Mesothelial cell of epicardium (in vitro differentiated cells): ENCODE data around the gene RAPGEF6. TPM values are rescaled to one million over a fixed set of nuclear protein-coding genes. Genes with fewer than 3 reads are reported as not detected.
A peak's percentile ranks its signal among the peaks of the same experiment; 100 is the strongest.

Source experiments
- DNase-seq, 2 experiments: peaks; one replicate each; pipeline ENCODE4 v3.0.0; 2021; ENCODE audit warnings: low spot score in 2 of 2; ENCODE audit not compliant: unreplicated experiment in 2 of 2
- H3K27ac Mint-ChIP-seq: 2 replicates; pipeline ENCODE4 v1.8.0; 2021; ENCODE audit warnings: mixed read lengths
- H3K27me3 Mint-ChIP-seq: 2 replicates; pipeline ENCODE4 v1.8.0; 2021; ENCODE audit warnings: low read depth, mixed read lengths
- H3K36me3 Mint-ChIP-seq: 2 replicates; pipeline ENCODE4 v1.8.0; 2021; ENCODE audit warnings: mixed read lengths
- H3K4me1 Mint-ChIP-seq: 2 replicates; pipeline ENCODE4 v1.8.0; 2021; ENCODE audit warnings: mixed read lengths
- H3K4me3 Mint-ChIP-seq: 2 replicates; pipeline ENCODE4 v1.8.0; 2021; ENCODE audit warnings: mild to moderate bottlenecking, moderate library complexity, mixed read lengths
- H3K9me3 Mint-ChIP-seq: 2 replicates; pipeline ENCODE4 v1.8.0; 2021; ENCODE audit warnings: mixed read lengths
- total RNA-seq: library from RNA; stranded (reverse); gene quantifications from 3 replicates; pipeline ENCODE4 v1.2.1, GENCODE V29; 2021
- TF ChIP-seq, protein P1 (sequence below): fragments of 200-600 bp; sonication (generic); IDR thresholded peaks from one replicate; pipeline ENCODE4 v1.5.0; 2021; ENCODE audit warnings: antibody characterized with exemption; ENCODE audit not compliant: unreplicated experiment

Gene RAPGEF6
- total RNA-seq, 1 donor from 2014 or later, result 29.0 TPM

DNA sequence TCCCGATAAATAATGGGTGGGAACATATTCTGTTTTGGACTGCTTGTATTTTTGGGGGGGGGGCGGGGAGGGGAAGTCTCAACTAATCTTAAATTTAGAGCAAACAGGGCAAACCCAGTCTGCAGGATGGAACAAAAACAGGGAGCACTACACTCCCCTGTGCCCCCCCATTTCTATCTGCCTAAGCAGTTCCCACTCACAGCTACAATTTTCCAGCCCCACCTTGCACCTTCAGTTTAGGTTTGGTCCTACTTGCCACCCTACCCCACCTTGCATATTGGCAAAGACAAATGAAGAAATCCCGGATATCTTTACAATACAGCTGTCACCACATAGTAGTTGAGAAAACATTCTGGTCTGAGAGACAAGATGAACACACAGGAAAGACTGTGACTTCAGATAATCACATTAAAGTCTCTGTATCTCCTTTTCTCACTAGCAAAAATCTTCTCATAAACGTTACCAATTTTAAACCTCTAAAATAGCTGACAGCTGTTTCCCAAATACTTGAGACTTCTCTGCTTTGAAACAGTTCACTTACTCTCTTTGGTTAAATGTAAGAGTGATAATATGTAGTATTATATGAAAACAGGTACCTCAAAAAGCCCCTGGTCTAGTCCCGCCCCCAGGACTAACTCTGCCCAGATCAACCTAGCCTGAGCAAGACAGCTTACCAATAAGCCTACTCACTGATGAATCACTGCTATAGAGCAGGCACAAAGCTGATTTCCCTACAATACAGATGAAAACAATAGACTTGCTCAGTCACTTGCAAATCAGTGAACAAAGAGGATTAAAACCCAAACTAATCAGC lies 5.2 kb upstream of the RAPGEF6 start:
- no peaks in the 10 kb centered on the region for H3K27me3 Mint-ChIP-seq
- H3K9me3 Mint-ChIP-seq, result no peaks in the 10 kb centered on the region
- peak overlapping the region; percentile 39 for H3K27ac Mint-ChIP-seq
- peaks cover 6% of the 10 kb centered on the region for H3K4me1 Mint-ChIP-seq
- TF ChIP-seq, protein P1, sequence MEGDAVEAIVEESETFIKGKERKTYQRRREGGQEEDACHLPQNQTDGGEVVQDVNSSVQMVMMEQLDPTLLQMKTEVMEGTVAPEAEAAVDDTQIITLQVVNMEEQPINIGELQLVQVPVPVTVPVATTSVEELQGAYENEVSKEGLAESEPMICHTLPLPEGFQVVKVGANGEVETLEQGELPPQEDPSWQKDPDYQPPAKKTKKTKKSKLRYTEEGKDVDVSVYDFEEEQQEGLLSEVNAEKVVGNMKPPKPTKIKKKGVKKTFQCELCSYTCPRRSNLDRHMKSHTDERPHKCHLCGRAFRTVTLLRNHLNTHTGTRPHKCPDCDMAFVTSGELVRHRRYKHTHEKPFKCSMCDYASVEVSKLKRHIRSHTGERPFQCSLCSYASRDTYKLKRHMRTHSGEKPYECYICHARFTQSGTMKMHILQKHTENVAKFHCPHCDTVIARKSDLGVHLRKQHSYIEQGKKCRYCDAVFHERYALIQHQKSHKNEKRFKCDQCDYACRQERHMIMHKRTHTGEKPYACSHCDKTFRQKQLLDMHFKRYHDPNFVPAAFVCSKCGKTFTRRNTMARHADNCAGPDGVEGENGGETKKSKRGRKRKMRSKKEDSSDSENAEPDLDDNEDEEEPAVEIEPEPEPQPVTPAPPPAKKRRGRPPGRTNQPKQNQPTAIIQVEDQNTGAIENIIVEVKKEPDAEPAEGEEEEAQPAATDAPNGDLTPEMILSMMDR, result no peak
- DNase-seq, result no peak
- no peak overlapping the region for H3K4me3 Mint-ChIP-seq
- peaks cover 14% of the 10 kb centered on the region for H3K36me3 Mint-ChIP-seq

DNA sequence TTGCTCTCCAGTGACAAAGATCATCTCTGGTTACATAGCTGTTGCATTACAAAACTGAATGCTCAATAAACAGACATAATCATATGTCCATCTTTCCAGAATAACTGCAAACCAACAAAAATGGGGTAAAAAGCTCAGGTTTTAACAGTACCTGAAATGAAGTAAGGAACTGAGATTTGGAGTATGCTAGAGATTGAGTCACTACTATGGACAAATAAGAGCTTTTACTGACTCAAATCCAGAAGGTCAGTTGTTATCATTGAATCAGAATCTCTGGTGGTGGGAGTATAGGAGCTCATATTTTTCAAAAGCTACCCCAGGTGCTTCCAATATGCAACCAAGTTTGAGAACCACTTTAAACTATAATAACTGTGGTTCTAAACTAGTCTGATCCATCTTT lies 4.1 kb upstream of the RAPGEF6 start:
- no peaks in the 10 kb centered on the region for H3K27me3 Mint-ChIP-seq
- TF ChIP-seq, protein P1, result no peak

DNA sequence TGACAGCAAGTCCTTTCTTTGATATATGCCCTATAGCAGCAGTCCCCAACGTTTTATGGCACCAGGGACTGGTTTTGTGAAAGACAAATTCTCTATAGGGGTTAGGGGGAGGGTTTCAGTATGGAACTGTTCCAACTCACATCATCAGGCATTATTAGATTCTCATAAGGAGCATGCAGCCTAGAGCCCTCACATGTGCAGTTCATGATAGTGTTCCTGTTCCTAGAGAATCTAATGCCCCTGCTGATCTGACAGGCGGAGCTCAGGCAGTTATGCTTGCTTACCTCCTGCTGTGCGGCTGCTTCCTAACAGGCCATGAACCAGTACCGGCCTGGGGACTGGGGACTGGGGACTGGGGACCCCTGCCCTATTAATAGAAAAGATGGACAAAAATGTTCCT lies 2.7 kb upstream of the RAPGEF6 start:
- no peak overlapping the region for H3K4me3 Mint-ChIP-seq
- peaks cover 3% of the 10 kb centered on the region for H3K36me3 Mint-ChIP-seq
- DNase-seq, result no peak
- no peak overlapping the region for H3K27ac Mint-ChIP-seq
- H3K9me3 Mint-ChIP-seq, result no peaks in the 10 kb centered on the region
- H3K4me1 Mint-ChIP-seq, result peaks cover 16% of the 10 kb centered on the region
- H3K27me3 Mint-ChIP-seq, result no peaks in the 10 kb centered on the region
- TF ChIP-seq, protein P1, result no peak

More for the DNA sequence above, 4.1 kb upstream of the RAPGEF6 start:
- Mint-ChIP-seq H3K36me3 (peaks cover 8% of the 10 kb centered on the region), H3K9me3 (no peaks in the 10 kb centered on the region), H3K4me1 (peaks cover 10% of the 10 kb centered on the region), H3K4me3 (no peak overlapping the region), H3K27ac (no peak overlapping the region)
- DNase-seq, result no peak

DNA sequence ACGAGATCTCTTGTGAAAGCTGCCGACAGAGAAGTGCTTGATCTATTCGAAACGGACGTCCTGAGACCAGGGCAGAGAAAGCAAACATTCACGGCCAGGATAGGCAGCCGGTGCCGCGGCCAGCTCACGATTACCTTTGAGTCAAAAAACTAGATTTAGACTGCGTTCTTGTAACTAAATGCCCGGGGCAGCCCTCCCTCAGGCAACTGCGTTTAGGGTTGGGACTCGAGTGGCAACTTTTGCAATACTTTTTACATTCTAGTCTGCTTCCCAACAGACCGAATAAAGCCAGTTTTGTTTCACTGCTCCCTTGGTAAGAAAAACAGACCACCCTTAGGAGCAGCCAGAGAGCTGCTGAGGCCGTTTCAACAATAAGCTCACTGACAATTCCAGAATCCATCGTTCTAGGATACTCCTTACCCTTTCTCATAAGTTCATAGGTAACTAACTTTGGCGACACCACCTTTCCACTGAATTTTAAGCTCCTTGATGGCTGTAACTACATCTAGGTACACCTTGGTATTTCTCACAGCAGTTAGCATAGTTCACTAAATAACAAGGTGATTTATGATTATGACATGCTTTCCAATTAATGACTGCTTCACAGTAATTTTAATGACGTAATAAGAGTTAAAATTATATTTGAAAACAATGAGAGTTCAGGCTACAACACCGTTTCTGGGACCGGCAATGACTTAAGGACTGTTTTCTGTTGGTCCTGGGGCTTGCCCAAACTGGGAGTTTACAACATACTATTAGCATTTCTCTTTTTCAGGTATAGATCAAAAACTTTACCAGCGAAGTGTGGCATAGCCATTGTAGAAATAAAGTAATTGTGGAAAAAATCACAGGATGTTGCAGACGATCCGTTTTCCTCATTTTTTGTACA lies 899 bp upstream of the RAPGEF6 start:
- no peaks in the 10 kb centered on the region for H3K27me3 Mint-ChIP-seq
- DNase-seq, result peak; percentile 30 to 67
- no peaks in the 10 kb centered on the region for H3K36me3 Mint-ChIP-seq
- H3K4me1 Mint-ChIP-seq, result peaks cover 16% of the 10 kb centered on the region
- peak overlapping the region; percentile 99 for H3K27ac Mint-ChIP-seq
- TF ChIP-seq, protein P1, result no peak
- peak overlapping the region; percentile 96 for H3K4me3 Mint-ChIP-seq
- H3K9me3 Mint-ChIP-seq, result no peaks in the 10 kb centered on the region

DNA sequence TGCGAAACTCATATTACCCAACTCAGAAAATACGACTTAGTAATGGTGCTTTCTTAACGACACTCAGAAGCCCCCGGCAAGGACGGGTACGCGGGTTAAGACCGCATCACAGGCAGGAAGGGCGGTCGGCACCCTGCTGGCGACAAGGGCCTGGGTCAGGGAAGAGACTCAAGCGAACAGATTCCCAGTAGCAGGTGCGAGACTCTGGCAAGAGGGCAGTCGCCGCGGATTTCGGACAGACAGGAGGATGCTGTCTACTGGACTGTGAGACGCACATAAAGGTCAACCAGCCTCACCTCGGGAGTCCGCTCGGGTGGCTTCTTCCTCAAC lies 398 bp downstream of the RAPGEF6 start:
- H3K27ac Mint-ChIP-seq, result peak overlapping the region; percentile 99

More for the DNA sequence above, 398 bp downstream of the RAPGEF6 start:
- no peaks in the 10 kb centered on the region for H3K36me3 Mint-ChIP-seq
- TF ChIP-seq, protein P1, result no peak
- no peaks in the 10 kb centered on the region for H3K27me3 Mint-ChIP-seq
- peaks cover 16% of the 10 kb centered on the region for H3K4me1 Mint-ChIP-seq
- peak; percentile 30 to 66 for DNase-seq
- peak overlapping the region; percentile 96 for H3K4me3 Mint-ChIP-seq
- no peaks in the 10 kb centered on the region for H3K9me3 Mint-ChIP-seq
